Measurements from ENCODE around the gene GLI3.

GLI3 gene

DNA sequence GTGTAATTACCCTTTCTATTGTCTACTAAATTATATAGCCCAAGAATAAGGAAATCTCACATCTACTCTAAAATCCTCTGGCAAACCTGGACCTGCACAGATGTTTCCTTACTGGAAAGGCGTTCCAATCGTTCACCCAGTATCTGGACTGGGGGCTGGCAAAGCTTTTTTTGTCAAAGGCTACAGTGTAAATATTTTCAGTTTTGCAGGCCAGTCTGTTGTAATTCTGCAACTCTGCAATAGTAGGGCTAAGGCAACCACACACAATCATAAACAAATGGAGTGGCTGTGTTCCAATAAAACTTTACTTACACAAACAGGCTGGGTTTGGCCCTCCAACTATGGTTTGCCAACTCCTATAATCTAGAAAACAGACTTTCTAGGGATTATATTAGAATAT lies 56.2 kb downstream of the GLI3 start:
- in situ Hi-C loops (cut with MboI; ENCODE audit: low sequenced_read_pairs) = no loop called here

DNA sequence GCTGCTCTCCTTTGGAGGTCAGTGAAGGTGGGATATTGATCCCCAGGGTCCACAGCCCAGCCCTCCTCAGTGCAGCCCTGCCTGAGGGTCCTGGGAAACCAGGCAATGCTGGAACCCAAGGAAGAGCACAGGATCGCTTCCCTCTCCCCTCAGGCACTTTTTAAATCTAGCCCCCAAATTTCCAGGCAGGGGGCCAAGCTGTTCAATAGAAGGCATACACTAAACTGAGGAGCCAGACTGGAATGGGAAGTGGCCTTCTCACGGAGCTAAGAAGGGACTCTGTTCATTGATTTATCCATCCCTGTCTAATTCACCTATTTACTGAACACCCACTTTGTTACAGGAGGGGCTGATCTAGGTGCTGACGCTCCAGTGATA lies 60.3 kb downstream of the GLI3 start:
- in situ Hi-C loops (cut with MboI; ENCODE audit: low sequenced_read_pairs) = no loop called here

DNA sequence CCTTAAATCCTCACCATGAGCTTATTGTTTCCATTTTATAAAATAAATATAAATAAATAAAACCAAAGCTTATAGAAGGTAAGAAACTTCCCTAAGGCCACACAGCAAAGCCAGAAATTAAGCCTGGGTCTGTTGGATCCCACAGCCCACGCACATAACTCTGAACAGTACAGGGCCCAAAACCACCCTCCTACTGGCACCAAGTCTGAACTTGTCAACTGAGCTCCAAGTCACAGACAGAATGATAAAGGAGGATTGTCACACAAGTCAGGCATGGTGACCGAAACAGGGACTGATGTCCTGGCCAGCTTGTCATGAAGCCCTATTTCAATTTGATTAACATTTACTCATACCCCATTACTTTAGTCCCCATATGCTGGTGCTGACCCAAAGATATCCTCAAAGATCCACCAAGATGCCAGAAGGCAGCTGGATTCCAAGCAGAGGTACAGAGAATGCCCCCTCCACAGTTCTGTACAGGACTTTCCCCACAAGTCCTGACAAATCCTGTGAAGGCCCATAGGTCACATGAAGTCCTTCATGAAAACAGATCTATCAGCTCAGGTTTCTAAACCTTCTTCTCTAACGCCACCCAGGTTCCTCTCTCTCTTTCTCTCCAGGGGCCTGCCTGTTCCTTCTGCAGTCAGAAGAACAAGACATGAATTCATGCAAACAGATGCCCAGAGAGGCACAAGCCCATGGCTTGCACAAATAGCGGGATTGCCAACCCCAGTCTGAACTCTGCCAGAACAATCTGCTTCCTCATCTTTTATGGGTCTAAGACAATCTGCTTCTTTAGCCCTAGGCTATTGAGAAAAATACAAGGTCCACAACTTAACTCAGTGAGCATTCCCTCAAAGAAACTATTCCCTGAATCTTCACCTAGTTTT lies 60.9 kb downstream of the GLI3 start:
- in situ Hi-C loops (cut with MboI; ENCODE audit: low sequenced_read_pairs) = no loop called here

DNA sequence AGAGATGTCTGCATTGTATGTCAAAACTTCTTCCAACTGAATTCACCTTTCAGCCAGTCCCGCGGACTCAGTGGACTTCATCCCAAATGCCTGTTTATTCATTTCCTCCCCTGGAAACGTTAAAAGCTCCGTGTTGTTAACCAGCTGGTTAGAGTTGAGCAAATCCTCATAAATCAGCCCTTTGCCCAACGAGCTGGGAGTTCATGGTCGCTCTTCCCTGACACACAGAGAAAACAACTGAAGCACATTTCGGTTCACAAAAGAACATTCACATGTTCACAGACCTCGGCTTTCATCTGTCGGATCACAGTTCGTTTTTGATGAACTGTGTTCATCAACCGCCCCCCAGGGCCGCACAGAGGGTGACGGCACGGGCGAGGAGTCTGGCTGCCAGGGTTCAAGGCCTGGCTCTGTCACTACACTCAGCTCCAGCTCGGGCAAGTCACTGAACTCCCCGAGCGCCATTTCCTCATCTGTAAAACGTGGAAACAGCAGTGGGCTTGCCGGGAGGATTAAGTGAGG lies 62.6 kb downstream of the GLI3 start:
- in situ Hi-C loops (cut with MboI; ENCODE audit: low sequenced_read_pairs) = no loop called here

DNA sequence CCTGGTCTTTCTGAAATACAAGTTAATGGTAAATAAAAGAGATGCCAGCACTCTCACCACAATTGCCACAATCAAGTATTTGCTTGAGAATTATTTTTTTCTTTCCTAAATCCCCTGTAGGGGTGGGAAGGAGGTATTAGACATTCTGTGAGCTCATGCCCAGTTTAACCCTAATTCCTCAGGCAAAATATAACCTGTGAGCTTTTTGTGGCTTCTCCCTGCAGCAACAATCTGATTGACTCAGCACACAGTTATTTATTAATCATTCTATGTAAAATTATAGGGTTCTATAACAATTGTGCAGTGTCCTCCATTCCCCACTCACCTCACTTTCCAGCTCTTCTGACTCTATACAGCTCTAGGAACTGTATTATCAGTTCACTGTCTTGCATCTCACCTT lies 66.3 kb downstream of the GLI3 start:
- in situ Hi-C loops (cut with MboI; ENCODE audit: low sequenced_read_pairs) = no loop called here

DNA sequence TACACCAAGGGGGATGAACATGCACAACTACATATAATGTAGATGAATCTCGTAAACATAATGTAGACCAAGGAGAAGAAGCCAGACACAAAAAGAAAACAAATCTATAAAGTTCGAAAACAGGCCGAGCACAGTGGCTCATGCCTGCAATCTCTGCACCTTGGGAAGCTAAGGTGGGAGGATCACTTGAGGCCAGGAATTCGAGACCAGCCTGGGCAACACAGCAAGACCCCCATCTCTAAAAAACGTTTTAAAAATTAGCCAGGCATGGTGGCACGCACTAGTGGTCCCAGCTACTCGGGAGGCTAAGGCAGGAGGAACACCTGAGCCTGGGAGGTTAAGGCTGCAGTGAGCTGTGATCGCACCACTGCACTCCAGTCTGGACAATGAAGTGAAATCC lies 68.5 kb downstream of the GLI3 start:
- in situ Hi-C loops (cut with MboI; ENCODE audit: low sequenced_read_pairs) = no loop called here

DNA sequence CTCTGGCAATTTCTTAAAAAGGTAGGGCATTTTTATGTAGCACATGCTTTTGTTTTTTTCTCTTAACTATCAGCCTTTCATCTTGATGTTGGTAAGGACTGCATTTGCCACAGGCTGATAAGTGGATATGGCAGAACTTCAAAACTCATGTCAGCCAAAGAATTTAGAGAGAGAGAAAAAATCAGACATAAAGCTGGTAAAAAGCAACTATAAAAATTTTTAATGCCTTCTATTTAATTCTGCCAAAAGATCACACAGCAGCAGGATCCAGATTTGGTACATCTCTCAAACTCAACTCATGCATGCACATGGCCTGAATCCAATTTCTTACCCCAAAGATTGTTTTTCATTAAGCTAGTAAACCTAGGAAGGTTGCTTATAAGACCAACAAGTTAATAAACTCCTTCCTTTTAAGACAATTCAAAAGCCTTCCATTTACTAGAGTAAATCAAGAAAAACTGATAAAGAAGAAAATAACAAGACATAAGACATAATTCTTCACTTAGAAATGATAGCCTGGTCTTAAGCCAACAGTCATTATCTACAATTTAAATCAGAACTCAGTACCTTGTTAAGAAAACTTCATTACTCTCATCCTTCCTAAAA lies 69.3 kb downstream of the GLI3 start:
- in situ Hi-C loops (cut with MboI; ENCODE audit: low sequenced_read_pairs) = no loop called here

DNA sequence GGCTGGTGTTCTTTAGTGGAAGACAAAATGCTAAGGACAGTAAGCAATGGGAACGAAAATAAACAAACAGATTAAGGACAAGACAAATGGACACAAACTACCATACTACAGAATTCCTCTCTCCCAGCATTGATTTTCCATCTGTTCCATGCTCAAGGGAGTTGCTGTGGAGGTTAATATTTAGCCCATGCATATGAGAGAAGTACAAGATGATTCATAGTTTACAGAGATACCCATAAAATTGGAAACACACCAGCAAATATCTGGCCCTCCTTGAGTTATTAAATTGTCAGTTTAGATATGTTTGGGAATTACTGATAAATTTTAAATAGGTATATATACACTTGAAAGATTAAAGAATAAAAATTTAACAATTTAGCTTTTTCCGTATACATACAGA lies 69.8 kb downstream of the GLI3 start:
- in situ Hi-C loops (cut with MboI; ENCODE audit: low sequenced_read_pairs) = no loop called here

DNA sequence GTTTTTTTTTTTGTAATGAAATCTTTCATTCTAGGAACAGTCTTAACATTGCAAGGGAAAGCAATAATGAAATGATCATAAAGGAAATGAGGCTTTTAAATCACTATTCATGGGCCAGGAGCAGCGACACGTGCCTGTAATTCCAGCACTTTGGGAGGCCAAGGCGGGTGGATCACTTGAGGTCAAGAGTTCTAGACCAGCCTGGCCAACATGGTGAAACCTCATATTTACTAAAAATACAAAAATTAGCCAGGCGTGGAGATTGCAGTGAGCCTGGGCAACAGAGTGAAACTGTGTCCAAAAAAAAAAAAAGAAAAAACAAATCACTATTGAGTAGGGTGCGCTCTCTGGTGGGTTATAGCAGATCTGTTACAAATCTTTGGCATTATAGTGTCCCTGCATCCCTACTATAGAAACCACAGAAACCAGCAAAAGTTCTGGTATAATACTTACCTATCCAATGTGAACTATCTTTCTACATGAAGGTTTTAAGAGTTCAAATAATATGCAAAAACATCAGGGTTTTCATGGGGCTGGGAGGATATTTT lies 72.1 kb downstream of the GLI3 start:
- in situ Hi-C loops (cut with MboI; ENCODE audit: low sequenced_read_pairs) = no loop called here

DNA sequence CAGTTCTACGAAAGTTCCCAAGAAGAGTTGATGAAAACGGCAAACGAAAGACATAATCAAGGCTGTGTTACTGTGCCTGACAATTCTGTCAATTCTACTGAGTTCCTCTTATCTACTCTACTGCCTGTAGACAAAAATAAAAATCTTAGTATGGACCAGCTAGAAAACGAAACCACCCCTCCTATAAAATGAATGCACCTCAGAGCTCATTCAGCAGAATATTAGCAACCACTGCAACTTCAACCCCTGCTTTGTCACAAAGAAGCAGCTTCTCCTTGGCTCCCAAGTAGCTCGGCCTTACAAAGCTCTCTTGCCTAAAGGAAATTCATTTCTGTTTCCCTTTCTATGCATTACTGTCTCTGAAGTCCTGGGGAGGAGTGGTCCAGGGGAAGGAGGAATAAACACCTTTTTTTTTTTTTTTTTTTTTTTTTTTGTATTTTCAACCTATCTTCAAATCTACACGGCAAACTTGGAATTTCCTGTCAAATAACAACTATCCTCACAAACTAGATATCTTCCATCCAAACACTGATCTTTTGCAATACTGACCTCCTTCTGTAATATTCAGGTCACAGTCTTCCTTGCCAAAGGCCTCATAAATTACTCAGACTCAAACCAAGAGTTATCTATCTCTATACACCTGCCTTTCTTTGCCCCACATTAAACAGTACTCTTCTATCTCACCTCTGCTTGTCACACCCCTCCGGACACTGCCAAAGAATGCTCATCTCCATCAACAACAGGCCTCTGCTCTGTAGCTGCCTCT lies 74.3 kb downstream of the GLI3 start:
- in situ Hi-C loops (cut with MboI; ENCODE audit: low sequenced_read_pairs) = no loop called here

DNA sequence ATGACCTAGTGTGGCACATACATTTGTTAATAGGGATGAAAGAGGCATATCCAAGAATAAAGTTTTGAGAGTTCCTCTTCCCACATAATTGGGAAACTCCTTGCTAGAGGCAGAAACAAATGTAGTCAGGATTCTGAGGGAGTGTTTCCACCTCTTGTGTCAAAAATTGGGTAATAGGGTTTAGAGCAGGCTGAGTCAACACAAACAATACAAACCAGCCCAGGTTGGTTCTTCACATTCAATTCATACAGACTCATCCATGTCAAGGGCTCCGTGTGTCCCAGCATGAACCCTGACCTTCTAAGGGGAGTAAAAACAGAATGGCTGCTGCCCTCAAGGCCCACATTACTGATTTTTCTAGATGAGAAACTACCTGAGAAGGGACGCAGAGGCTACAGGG lies 75.3 kb downstream of the GLI3 start:
- in situ Hi-C loops (cut with MboI; ENCODE audit: low sequenced_read_pairs) = no loop called here

DNA sequence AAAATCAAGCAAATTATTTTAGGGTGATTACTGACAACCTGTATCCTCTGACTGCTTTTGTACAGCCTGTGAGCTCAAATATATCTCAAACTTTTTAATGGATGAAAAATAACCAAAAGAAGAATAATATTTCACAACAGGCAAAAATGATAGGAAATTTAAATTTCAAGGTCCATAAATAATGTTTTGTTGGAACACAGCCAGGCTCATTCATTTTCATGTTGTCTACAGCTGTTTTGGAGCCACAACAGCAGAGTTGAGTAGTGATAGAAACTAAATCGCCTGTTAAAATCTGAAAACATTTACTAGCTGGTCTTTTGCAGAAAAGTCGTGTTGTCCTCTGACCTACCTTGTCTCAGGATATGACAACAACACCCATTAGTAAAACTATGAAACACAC lies 75.9 kb downstream of the GLI3 start:
- in situ Hi-C loops (cut with MboI; ENCODE audit: low sequenced_read_pairs) = no loop called here

DNA sequence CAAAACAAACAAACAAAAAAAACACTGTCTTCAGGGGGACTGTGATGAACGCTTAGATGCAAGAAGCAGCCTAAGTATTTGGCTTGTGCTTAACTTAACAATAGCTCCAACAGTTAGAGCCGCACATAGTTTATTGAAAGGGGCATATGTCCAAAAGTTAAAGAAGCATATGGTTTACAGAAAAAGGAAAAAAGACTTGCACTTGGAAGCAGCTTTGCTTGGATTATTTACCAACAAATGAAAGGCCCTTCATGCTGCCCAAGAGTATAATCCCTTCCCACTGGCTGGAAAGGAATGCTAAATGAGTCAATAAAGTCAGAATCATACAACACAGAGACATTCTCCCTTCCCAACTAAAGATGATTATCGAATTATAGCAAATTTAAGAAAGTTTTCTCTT lies 77.9 kb downstream of the GLI3 start:
- in situ Hi-C loops (cut with MboI; ENCODE audit: low sequenced_read_pairs) = no loop called here

DNA sequence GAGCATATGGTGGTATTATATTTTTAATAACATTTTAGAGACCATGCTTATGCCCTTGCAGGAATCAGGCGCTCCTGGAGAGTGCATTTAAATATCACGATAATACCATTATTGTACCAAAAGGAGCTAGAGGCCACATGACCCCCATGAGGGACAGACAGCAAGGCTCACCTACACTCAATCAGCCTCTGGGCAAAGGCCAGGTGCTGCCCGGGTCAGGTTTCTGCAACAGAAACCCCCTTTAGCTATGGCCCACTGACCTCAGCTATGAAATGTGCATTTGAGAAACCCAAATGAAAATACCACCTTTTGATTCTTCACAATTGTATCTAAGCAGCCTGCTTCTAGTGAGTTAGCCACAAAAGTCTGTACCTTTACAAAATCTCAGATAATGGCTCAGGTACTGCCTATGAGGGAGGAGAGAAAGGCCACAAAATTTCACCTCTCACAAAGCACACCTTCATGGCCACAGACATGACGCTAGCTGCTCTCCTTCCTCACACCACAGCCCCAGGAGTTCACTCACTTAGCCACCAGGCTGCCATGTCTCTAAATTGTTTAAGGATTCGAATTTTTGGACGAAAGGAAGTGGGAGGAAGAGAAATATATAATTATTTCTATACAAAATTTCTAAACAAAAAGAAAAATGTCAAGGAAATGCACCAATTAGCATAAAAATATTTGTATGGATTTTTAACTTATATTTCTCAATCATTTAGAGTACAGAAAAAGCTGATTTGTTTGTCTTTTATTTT lies 79.9 kb downstream of the GLI3 start:
- in situ Hi-C loops (cut with MboI; ENCODE audit: low sequenced_read_pairs) = no loop called here

DNA sequence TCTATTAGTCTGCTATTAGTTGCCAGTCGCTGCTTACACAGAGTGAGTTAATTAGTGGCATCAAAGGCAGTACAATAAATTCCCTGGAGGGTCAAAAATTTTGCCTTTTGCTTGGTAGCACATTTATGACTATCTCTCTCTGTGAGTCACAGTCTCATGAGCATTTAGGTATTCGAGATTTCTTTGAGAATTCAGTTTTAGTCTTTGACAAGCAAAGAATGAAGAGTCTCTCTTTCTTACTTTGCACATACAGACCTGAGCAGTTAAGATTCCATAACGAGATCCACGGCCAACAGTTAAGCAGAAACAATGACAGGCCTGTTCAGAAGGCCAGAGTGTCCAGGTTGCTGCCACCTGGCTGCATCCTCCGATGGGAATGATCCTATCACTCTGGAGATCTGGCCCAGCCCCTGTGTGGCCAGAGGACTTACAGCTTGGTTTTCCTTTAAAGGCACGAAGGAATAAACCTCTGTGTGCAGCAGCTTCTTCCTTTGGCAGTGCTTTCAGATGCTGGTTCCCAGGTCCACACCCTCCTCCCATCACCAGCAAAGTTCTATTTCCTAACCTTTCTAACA lies 80.6 kb downstream of the GLI3 start:
- in situ Hi-C loops (cut with MboI; ENCODE audit: low sequenced_read_pairs) = no loop called here

DNA sequence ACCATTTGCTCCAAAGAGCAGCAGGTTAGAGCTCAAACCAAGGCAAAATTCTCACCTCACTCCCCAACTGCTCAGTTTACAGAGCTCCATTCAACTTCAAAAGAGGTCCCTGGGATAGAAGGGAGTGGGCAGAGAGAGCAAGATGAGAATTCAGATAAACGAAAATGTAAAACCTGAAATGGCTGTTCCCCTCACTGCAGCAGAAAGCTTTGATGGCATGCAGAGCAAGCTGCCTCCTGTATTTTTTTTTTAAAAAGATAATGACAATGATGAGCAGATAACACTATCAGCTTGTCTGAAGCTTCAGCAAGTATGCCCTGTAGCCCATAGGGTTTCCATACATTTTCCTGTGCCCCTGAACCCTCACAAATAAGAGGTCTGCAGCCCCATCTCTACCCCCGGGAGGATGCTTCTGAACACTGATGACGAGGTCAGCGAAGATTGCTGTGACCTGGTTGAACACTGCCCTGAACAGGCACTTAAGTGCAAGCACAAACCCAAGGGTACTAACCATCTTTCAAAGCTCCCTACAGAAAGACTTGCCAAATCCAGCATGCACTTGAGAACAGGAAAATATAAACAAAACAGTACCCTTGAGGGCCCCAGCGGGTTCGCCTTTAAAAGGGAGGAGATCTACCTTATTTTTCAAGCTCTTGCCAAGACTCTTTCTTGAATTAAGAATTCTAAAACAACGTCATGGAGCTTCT lies 81.3 kb downstream of the GLI3 start:
- in situ Hi-C loops (cut with MboI; ENCODE audit: low sequenced_read_pairs) = no loop called here

DNA sequence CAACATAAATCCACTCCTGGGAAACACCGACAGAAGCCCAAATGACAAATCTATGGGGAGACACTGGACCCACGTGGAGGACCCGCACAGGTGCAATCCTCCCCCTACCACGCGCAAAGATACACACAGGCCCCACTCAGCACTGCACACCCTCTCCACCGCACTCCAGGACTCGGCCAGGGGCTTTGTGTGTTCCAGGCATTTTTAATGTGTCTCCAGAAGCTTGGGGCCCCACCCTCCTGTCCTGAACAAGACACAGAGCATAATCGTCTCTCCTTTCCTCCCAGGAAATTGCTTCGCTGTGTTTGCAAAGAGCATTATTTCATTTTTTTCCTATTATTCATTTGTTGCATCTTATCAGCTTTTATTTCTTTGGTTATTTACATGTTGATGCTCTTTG lies 82.8 kb downstream of the GLI3 start:
- in situ Hi-C loops (cut with MboI; ENCODE audit: low sequenced_read_pairs) = no loop called here

DNA sequence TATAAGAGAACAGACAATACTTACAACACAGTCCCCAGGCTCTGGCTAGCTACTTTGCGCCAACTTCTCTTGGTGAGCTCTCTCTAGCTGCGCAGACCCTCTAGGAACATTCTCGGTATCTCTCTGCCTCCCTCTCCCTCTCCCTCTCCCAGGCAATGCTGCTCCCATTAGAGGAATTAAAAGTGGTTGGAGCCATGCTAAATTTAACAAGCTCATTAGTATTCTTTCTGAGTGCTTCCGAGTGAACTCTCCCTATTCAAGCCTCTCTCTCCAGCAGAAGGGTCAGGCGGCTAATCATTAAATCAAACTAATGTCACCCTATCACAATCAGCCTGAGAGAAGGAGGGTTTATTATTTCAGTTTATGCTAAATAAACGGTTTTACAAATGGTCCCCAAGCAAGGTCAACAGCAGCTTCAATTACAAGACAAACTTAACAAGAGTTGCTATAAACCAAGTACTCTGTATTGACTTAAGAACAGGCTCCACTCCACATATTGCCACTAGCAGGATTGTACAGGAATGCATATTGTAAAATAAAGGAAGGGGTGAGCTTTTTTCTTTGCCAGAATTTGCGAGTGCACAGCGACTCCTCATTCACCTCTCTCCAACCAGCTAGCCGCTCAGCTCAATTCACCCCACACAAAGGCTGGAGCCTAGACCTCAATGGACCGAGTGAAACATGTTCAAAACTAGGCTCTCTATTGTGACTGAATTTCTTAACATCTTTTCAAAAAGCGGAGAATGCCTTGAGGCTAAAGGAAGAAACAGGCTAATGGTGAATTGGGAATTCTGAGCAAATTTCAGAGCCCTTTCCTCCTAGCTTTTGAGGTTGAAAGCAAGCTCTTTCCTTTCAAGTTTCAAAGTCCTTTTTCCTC lies 84.4 kb downstream of the GLI3 start:
- in situ Hi-C loops (cut with MboI; ENCODE audit: low sequenced_read_pairs) = no loop called here

DNA sequence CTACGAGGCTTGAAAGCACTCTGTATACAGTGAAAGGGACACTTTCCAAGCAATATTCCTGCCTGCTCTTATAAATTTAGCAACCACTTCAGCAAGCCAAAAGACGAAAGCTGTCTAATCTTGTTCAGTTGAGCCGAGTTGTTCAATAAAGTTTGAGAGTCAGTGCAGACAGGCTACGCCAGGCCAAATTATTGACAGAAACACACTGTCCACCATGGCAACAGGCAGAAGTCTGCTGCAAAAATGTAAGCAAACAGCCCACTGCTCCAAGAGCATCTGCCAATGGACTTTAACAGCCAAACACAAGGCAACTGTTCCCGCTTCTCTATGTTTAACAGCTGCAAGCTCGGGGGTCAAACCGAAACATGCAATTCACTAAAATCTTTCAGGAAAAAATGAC lies 85.7 kb downstream of the GLI3 start:
- in situ Hi-C loops (cut with MboI; ENCODE audit: low sequenced_read_pairs) = no loop called here
